Brain microvascular endothelial cell (primary cell): Measurements from ENCODE around the gene GNA14.

Source experiments
- DNase-seq: peaks from one replicate; pipeline ENCODE4 v3.0.0-alpha.2; 2020
- H3K27ac ChIP-seq: fragments of 250-450 bp; sonication (Bioruptor Pico); 2 replicates; pipeline ENCODE4 v1.5.1; 2020; ENCODE audit warnings: mild to moderate bottlenecking, moderate library complexity
- H3K27me3 ChIP-seq: fragments of 250-450 bp; sonication (Bioruptor Pico); replicated peaks from 2 replicates; pipeline ENCODE4 v1.5.1; 2020; ENCODE audit warnings: mild to moderate bottlenecking
- H3K36me3 ChIP-seq: fragments of 250-450 bp; sonication (Bioruptor Pico); replicated peaks from 2 replicates; pipeline ENCODE4 v1.5.1; 2020; ENCODE audit warnings: mild to moderate bottlenecking
- H3K4me3 ChIP-seq: 2 replicates; pipeline ENCODE4 v1.5.1; 2011; ENCODE audit warnings: low read depth, mild to moderate bottlenecking, control low read depth, low read length, moderate library complexity
- in situ Hi-C: cut with HindIII; loops from 2 replicates; pipeline ENCODE4 v1.10.0; 2017; ENCODE audit warnings: low sequenced_read_pairs, low pct_ligation_motif_present
- TF ChIP-seq, protein P1 (sequence below): IDR thresholded peaks from 2 replicates; pipeline ENCODE4 v1.5.1; 2011; ENCODE audit warnings: low read depth, mild to moderate bottlenecking, moderate library complexity, low read length, control low read depth, inconsistent platforms; ENCODE audit errors: missing control alignments

Gene GNA14

DNA sequence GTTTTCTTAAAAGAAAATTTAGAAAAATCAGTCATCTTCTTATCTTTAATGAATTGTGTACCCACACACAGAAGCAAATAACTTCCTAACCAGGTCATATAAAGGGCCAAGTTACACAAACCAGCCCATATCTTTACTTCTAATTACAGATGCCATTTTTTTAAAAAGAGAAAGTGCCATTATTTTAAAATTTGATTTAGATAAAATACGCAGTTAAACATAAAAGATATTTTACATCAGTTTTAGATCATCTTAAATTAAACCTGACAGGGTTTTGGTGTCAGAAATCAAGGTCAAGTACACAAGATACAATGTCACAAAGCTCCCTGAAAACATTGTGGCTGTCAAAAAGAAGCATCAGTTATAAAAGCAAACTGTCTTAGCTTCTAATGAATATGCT lies 129.4 kb downstream of the GNA14 start:
- Histone ChIP-seq H3K36me3 (no peaks in the 10 kb centered on the region), H3K27ac (no peak overlapping the region), H3K4me3 (no peak overlapping the region), H3K27me3 (no peaks in the 10 kb centered on the region)
- in situ Hi-C loops, result no loop called here
- TF ChIP-seq, protein P1, sequence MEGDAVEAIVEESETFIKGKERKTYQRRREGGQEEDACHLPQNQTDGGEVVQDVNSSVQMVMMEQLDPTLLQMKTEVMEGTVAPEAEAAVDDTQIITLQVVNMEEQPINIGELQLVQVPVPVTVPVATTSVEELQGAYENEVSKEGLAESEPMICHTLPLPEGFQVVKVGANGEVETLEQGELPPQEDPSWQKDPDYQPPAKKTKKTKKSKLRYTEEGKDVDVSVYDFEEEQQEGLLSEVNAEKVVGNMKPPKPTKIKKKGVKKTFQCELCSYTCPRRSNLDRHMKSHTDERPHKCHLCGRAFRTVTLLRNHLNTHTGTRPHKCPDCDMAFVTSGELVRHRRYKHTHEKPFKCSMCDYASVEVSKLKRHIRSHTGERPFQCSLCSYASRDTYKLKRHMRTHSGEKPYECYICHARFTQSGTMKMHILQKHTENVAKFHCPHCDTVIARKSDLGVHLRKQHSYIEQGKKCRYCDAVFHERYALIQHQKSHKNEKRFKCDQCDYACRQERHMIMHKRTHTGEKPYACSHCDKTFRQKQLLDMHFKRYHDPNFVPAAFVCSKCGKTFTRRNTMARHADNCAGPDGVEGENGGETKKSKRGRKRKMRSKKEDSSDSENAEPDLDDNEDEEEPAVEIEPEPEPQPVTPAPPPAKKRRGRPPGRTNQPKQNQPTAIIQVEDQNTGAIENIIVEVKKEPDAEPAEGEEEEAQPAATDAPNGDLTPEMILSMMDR, result no peak
- DNase-seq, result no peak

DNA sequence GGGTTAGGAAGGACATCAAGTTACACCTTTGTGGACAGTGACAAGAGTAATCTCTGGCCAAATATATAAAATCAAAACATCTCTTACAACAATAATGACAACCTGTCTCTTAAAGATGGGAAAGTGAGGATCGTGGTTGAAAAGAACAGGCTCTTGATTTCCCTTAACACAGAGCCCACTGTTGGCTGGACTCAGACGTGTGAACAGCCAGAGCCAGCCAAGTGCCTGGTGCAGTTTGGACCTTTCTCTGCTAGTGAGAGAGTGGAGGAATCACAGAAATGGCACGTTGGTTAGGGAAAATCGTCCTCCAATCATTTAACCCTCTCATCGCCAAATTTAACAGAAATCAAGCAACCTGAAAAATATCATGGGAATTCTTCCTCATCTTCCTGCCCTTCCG lies 131.3 kb downstream of the GNA14 start:
- no peaks in the 10 kb centered on the region for H3K36me3 ChIP-seq

DNA sequence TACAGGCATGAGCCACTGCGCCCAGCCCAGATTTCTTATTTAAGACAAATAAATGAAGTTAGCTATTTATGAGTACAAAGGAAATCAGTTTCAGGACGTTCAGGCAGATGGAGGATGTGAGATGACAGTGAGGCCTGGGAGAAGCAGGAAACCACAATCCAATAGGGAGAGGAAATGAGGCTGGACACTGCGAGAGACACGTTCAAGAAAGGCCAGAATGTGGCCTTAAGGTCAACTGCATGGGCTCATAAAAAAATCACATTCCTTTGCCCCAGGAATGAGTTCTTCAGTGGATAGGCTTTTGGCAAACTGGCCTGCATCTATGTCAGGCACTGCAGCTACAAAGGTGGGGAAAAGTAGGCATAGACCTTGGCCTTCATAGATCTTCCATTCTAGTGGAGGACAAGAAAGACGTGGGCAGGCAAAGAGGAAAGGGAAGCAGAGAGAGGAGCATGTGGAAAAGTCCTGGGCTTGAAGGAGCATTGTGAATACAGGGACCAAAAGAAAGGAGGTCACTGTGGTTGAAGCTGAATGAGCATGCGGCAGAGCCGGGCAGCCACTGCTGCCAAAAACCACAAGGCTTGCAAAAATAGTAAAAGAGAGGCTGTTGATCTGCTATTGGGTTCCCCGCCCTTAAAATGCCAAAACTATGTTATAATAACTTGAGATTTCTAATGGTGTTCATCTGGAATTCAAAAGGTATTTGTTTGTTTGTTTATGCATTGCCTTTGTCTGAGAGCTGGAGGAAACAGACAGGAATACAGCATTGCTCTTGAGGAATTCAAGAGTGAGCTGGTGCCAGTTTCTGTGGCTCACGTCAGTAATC lies 133.0 kb downstream of the GNA14 start:
- Histone ChIP-seq H3K27ac (peak overlapping the region; percentile 2), H3K36me3 (no peaks in the 10 kb centered on the region), H3K4me3 (no peak overlapping the region), H3K27me3 (no peaks in the 10 kb centered on the region)
- TF ChIP-seq, protein P1, result no peak
- peak; percentile 61 for DNase-seq
- in situ Hi-C loops, result no loop called here

More for the DNA sequence above, 131.3 kb downstream of the GNA14 start:
- in situ Hi-C loops, result no loop called here
- TF ChIP-seq, protein P1, result no peak
- no peak for DNase-seq
- Histone ChIP-seq H3K4me3 (no peak overlapping the region), H3K27ac (no peak overlapping the region), H3K27me3 (no peaks in the 10 kb centered on the region)

DNA sequence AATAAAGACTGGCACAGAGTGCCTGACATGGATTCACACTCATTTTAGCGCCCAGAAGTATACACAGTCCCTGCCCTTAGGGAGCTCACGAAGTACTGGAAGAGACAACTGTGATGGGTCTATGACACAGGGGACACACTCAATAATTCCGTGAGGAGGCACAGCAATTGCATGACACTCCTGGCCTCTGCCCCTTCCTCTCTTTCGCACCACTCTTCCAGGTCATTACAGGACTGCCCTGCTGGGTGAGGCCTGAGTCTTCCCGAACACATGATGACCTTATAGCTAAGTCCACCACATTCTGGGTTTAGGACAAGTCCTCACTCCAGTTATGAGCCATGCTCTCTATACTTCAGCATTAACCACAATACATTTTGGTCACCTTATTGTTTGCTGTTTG lies 134.7 kb downstream of the GNA14 start:
- in situ Hi-C loops, result no loop called here
- no peaks in the 10 kb centered on the region for H3K36me3 ChIP-seq
- no peaks in the 10 kb centered on the region for H3K27me3 ChIP-seq
- no peak for DNase-seq
- H3K27ac ChIP-seq, result no peak overlapping the region
- no peak overlapping the region for H3K4me3 ChIP-seq
- TF ChIP-seq, protein P1, result no peak

DNA sequence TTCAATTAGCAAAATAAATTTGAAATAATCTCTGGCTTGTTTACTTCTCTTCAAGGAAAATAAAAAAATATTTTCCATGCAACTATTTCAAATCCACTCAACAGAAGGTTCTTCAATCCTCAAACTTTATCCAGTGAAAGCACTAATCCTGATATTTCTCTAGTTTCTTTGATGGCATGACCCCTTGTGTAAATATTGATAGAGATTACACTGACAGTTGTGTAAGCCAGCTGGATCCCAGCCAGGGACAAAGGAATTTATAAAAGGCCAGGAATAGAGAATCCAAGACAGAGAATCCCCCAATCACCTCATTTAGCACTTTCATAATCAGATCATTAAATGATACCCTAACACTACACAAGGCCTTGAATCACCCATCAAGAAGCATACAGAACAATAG lies 135.2 kb downstream of the GNA14 start:
- Histone ChIP-seq H3K27me3 (no peaks in the 10 kb centered on the region), H3K4me3 (no peak overlapping the region), H3K27ac (no peak overlapping the region), H3K36me3 (no peaks in the 10 kb centered on the region)
- DNase-seq, result peak; percentile 49
- in situ Hi-C loops, result no loop called here
- TF ChIP-seq, protein P1, result no peak

DNA sequence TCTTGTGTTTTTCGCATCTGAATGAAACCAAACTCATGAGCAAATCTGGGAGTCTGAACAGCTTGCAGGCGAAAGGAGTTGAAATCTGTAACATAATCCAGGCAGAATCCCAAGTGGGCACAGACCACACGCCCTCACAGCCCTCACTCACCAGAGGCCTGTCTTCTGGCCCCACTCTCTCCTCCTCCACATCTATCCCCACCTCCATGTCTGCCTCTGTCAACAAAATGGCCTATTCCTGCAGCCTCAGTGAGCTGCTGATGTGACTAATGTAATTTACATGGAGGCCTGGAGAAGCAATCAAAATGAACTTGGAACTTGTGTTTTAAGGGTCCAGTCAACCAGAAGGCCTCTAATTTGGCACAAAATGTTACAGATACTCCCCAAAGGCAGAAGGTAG lies 136.6 kb downstream of the GNA14 start:
- in situ Hi-C loops, result no loop called here
- Histone ChIP-seq H3K4me3 (no peak overlapping the region), H3K27me3 (no peaks in the 10 kb centered on the region), H3K27ac (no peak overlapping the region), H3K36me3 (no peaks in the 10 kb centered on the region)
- no peak for DNase-seq
- TF ChIP-seq, protein P1, result no peak
